HT1080 (cell line): ENCODE data around the gene ADNP. TPM values are rescaled to one million over a fixed set of nuclear protein-coding genes. Genes with fewer than 3 reads are reported as not detected.
A peak's percentile ranks its signal among the peaks of the same experiment; 100 is the strongest.

Experiments
- DNase-seq: peaks from one replicate; pipeline ENCODE4 v3.0.0-alpha.2; 2015; ENCODE audit warnings: low read depth
- total RNA-seq: library from RNA; depleted of rRNA; stranded (reverse); fragments of >200 nt; shearing (Covaris generic); gene quantifications from 2 replicates; pipeline ENCODE4 v1.2.3, GENCODE V29; 2014

The ADNP gene
- total RNA-seq, 1 experiment from 2014 or later, result 21.4 TPM

- DNase-seq, result no peak
Measured at GRCh38 chr20:50874111-50874757, 57.0 kb downstream of the ADNP start.

GRCh38 chr20:50873585-50873984, 57.7 kb downstream of the ADNP start:
- DNase-seq, result no peak

- DNase-seq, result no peak
Measured at GRCh38 chr20:50872560-50873425, 58.4 kb downstream of the ADNP start.

- no peak for DNase-seq
Measured at GRCh38 chr20:50870561-50871161, 60.6 kb downstream of the ADNP start.

GRCh38 chr20:50868509-50869495, 62.4 kb downstream of the ADNP start:
- DNase-seq, result peak; percentile 24

GRCh38 chr20:50867805-50868204, 63.4 kb downstream of the ADNP start:
- no peak for DNase-seq

GRCh38 chr20:50866831-50867230, 64.4 kb downstream of the ADNP start:
- DNase-seq, result no peak

GRCh38 chr20:50866036-50866685, 65.1 kb downstream of the ADNP start:
- DNase-seq, result no peak

GRCh38 chr20:50865591-50865990, 65.6 kb downstream of the ADNP start:
- DNase-seq, result no peak

- DNase-seq, result no peak
Measured at GRCh38 chr20:50865114-50865513, 66.1 kb downstream of the ADNP start.

- no peak for DNase-seq
Measured at GRCh38 chr20:50862546-50862945, 68.7 kb downstream of the ADNP start.

GRCh38 chr20:50861012-50861411, 70.2 kb downstream of the ADNP start:
- DNase-seq, result no peak

- DNase-seq, result no peak
Measured at GRCh38 chr20:50859161-50859560, 72.1 kb downstream of the ADNP start.

GRCh38 chr20:50858525-50858924, 72.7 kb downstream of the ADNP start:
- DNase-seq, result no peak

- DNase-seq, result no peak
Measured at GRCh38 chr20:50857348-50857747, 73.9 kb downstream of the ADNP start.

- no peak for DNase-seq
Measured at GRCh38 chr20:50856475-50857041, 74.7 kb downstream of the ADNP start.

GRCh38 chr20:50855498-50856474, 75.5 kb downstream of the ADNP start:
- no peak for DNase-seq

- DNase-seq, result no peak
Measured at GRCh38 chr20:50854506-50855249, 76.6 kb downstream of the ADNP start.
